GM18508 (cell line): Measurements from ENCODE around the gene ANKRD40.
"Not testable (repeated sequence)": the region's sequence is repeated elsewhere in the genome, so short reads cannot be mapped to it uniquely, and the experiment has no call there.

Source experiments
- ATAC-seq: cut with Tn5 transposase; IDR thresholded peaks from one replicate; pipeline ENCODE4 v1.9.1; 2021; ENCODE audit warnings: moderate number of reproducible peaks; ENCODE audit not compliant: insufficient read depth, unreplicated experiment

ANKRD40 gene, protein sequence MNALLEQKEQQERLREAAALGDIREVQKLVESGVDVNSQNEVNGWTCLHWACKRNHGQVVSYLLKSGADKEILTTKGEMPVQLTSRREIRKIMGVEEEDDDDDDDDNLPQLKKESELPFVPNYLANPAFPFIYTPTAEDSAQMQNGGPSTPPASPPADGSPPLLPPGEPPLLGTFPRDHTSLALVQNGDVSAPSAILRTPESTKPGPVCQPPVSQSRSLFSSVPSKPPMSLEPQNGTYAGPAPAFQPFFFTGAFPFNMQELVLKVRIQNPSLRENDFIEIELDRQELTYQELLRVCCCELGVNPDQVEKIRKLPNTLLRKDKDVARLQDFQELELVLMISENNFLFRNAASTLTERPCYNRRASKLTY

DNA sequence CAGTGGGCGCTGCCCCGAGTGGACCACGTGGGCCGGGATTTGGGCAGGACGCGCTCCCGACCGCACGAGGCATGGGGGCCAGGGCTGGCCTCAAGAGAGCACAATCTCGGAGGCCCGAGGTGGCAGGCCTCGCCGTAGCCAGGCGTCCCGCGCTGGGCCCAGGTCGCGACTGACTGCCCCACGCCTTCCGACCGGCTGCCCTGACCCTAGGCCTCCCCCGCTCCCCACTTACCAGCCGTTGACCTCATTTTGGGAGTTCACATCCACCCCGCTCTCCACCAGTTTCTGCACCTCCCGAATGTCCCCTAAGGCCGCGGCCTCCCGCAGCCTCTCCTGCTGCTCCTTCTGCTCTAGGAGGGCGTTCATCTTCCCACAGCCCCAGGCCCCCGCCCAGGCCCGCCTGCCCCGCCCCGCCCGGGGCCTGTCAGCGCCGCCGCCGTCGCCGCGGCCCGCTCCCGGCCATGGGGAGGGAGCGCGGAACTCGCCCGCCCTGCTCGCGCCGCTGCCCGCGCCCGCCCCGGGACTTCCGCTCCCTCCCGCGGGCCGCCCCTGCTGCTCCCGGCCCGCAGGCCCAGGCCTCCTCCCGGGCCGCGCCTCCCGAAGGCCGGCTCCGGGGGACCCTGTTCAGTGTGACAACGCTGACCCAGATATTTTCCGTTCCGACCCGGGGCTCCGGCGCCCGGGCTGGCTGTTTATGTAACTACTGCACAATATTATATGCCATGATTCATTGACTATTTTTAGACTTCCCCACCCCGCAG lies at the start of gene ANKRD40:
Gene ANKRD40 (minus strand): TSS at position 626 of the 761 bp plus-strand sequence. CDS start 260 bp downstream, at position 366.
- peak; percentile 44 for ATAC-seq

DNA sequence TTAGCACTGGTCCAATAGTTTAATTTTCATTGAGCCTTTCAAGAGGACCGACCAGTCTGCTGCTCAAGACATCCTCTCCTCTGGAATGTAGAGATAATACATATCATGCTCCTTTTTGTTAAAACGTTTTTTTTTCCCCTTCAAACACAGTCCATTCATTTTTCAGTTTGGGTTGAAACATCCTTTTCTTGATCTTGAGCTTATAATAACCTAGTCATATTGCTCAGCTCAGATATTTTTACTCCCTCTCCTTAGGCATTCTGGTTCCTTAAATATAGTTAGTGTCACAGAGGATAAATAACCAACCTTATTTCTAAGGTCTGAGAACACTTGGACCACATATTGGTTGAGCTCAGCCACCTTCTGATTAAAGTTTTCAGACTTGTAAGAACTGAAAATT lies 46.8 kb upstream of the ANKRD40 start:
- ATAC-seq: no peak

DNA sequence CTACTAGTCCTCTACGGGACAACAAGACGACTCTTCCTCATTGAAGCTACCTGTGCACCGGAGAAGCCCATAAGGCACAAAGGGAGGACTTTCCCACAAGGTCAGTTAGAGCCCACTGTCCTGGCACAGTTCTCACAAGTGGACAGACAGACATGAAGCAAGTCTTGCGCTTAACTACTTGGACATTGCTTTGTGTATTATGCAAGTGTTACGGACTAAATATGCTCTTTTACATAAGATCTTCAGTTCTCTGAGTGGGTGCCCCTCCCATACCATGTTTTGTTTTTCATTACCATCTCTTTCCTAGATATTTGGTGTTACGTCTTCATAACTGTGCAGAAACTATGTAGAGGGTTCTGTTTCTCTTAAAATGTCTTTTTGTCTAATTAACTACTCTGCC lies 41.5 kb upstream of the ANKRD40 start:
- ATAC-seq: no peak

DNA sequence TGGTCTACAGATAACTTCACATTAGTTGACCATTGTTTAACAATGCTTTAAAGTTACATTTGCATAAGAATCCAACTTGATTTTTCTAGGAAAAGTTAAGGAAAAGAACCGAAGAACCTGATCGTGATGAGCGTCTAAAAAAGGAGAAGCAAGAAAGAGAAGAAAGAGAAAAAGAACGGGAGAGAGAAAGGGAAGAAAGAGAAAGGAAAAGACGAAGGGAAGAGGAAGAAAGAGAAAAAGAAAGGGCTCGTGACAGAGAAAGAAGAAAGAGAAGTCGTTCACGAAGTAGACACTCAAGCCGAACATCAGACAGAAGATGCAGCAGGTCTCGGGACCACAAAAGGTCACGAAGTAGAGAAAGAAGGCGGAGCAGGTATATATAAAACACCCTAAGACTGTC lies 37.9 kb upstream of the ANKRD40 start:
- no peak for ATAC-seq

DNA sequence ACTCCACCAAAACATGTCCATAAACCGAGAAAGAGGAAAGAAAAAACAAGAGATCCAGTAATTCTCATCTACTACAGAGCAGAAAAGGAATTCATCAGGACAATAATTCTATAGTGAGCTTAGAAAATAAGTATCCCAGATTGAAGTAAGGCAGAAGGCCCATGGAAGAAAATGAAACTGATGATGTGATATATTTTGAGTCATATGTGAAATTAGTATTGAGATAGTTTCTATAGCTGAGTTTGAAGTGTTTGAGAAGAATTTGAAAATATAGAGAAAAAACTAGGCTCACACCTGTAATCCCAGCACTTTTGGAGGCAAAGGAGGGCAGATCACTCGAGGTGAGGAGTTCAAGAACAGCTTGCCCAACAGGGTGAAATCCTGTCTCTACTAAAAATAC lies 31.4 kb upstream of the ANKRD40 start:
- no peak for ATAC-seq

DNA sequence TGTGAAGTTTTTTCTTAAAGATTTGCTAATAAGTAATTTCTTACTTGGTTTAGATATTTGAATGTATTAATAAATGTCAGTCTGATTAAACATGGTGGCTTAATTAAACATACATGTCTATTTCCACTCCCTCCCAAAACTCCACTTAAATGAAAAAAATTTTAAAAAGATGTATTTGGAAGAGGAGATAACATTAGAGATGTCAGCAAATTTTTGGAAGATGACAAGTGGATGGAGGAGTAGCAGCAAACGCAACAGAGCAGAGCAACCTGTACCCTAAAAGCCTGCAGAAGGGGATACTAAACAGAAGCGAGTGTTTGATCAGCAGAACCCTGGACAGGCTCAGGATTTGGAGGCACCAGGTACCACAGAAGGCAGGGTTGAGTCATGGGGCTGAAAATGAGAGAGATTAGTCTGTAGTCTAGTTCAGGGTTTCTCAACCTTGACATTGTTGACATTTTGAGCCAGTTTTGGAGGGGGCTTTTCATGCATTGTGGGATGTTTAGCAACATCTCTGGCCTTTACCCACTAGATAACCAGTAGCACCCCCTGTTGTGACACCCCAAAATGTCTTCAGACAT lies 29.5 kb upstream of the ANKRD40 start:
- no peak for ATAC-seq

DNA sequence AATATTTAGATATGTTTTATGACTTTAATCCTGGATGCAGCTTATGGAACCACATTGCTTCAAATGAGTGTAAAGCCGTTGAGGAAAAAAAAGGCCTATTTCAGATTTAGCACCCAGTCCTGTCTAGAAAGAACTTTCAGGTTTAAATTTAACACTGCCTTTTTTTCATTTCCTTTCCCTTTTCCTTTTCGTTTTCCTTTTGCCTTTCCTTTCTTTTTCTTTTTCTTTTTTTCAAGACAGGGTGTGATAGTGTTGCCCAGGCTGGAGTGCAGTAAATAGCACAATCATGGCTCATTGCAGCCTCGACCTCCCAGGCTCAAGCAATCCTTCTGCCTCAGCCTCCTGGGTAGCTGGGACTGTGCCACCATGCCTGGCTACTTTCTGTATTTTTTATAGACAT lies 27.6 kb upstream of the ANKRD40 start:
- ATAC-seq: no peak

DNA sequence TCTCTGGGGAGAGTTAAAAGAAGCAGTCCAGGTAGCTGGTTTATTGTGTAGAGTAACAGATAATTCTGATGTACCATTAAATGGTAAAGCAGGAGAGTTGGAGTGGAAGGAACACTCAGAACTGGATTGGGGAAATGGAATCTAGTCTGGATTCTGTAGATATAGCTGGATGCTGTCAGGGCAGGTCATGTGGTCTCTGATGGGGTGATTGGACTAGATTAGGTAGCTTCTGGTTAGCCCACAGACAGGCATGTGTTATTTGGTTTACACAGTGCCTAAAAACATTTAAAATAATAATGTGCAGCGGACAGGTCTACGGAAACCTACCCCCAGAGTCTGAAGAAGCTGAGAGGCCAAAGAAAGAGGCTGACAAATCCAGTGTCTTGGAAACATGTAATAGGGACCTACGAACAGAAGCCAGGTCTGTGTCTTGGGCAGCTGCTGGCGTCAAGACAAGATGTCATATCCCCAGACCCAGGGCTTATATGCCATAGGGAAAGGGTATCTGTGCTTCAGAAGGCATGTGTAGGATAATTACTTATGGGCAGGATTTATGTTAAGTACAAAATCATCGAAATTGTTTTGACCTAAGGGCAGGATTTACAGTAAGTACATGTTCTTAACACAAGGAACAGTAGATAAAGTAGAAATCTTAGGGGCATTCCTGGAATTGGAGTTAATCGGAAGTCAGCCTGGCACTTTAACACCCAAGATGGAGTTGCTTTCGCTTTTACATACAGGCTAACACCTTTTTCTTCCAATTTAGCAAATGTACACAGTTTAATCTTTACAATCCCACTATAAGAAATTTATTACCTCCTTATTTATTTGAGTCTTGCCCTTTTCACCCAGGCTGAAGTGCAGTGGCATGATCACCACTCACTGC lies 24.1 kb upstream of the ANKRD40 start:
- no peak for ATAC-seq

DNA sequence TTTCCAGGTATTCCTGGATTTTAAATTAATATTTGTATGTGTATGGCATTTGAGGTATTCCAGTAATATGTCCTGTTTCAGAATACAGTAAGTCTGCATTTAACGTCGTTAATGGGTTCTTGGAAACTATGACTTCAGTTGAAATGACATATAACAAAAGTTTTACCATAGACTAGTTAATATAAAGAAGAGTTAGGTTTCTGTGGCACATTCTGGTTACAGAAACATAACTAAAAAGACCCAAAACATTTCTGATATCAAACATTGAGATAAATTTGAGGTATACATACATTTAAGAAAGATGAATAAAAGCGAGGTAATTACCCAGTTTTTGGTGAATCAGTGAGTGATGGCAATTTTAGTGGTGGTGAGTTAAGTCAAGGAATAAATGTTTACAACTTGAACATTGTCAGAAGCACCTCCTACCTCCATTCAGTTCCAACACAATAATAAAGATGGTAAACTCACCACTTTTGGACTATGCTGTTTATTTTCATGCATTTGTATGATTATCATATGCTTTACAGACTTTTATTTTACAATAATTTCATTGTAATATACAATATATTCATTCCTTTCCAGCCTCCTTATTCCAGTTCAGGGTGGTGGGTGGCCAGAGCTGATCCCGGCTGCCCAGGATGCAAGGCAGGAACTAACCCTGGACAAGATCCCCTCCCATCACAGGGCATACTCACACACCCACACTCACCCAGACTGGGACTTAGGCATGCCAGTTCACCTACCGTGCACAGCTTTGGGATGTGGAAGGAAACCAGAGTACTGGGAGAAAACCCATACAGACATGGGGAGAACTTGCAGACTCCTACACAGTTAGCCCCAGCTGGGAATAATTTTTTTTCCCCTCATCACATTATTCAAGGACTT lies 21.4 kb upstream of the ANKRD40 start:
- no peak for ATAC-seq

DNA sequence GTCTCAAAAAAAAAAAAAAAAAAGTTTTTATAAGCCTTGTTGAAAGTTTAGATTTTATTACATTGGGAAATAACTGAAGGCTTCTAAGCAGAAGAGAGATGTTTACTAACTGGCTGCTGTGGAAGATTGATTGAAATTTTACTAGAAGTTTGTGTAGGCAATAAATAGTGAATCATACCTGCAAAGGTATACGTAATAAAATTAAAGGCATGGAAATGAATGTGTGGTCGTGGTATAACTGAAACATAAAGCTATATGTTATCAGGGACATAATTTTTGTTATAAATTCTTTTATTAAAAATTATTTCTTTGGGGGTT lies 20.4 kb upstream of the ANKRD40 start:
- ATAC-seq: no peak

DNA sequence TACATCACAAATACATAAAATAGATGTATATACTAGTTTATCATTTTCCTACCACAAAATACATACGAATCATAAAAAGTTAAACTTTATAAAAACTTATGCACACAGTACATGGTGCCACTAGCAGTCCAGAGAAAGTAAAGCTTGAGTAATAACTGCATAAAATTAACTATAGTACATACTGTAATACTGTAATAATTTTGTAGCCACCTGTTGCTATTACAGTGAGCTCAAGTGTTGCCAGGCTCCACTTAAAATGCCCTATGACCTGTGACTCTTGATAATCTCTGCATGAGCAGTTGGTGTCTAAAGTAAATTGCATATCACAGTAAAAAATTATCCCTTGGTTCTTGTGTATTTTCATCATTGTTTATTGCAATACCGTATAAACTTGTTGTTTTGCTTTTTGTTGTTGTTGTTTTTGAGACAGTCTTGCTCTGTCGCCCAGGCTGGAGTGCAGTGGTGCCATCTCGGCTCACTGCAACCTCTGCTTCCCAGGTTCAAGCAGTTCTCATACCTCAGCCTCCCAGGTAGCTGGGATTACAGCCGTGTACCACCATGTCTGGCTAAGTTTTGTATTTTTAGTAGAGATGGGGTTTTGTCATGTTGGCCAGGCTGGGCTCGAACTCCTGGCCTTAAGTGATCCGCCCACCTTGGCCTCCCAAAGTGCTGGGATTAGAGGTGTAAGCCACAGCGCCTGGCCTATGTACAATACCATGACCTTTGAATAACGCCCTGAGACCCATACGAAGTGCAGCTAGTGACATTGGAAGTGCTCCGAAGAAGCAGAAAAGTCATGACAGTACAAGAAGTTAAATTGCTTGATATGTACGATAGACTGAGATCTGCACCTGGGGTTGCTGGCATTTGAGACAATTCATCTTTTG lies 18.3 kb upstream of the ANKRD40 start:
- ATAC-seq: no peak

DNA sequence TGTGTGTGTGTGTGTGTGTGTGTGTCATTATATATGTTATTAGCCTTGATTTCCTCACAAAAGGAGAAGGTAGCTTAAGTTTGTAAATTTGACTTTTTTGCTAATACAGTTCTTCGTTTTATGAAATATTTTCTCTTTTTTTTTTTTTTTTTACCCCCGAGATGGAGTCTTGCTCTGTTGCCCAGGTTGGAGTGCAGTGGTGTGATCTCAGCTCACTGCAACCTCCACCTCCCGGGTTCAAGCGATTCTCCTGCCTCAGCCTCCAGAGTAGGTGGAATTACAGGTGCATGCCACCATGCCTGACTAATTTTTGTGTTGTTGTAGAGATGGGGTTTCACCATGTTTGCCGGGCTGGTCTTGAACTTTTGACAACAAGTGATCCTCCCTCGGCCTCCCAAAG lies 16.9 kb upstream of the ANKRD40 start:
- ATAC-seq: not testable (repeated sequence)

DNA sequence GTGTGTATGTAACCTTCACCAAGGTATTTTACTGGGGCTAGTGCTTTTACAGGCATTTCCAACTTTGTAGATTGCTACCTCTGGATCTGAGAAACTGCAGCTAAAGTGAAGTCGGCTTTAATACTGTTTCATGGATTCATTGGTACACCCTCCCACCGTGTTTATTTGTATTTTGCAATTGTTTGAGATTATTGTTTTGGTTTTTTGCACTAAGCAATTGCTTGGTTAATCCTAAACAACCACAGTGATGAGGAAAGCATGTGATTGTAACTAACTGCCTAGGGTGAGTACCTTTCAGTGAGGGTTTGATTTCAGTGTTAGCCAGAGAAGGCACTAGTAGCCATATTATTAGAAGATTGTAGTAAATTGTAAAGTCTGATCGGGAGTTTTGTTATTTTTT lies 15.0 kb upstream of the ANKRD40 start:
- no peak for ATAC-seq

DNA sequence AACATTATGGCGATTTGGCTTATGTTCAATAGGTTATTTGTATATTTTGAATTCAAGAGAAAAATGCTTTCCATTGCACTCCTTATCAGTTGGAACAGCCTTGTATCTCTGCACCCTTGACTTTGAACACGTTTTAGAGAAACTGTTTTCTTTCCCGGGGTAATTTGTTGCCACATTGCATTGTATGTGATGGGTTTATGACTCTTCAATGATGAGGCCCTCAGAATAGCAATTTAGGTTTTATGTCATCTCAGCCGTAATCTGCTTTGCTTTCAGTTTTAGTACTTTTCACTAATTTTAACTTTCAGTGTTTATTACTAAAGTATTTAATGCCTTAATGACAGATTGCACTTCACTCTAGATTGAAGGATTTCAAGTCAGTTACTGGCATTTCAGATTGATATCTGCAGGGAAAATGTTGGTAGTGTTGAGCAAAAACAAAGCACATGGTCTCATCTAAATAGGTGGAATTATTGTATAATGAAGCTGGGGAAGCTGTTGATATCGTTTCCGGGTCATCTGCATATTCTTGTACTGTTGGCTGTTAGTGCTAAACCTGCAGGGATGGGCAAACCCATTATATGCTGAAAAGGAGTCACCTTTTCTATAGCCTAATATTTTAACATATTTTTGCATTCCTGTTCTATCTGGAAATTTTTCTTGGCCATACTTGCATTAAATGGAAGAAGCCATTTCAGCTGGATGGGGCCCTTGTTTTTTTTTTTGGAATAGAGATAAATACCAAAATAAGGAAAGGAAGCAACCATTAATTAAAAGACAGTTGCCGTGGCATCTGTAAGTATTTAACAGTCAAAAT lies 13.7 kb upstream of the ANKRD40 start:
- no peak for ATAC-seq

DNA sequence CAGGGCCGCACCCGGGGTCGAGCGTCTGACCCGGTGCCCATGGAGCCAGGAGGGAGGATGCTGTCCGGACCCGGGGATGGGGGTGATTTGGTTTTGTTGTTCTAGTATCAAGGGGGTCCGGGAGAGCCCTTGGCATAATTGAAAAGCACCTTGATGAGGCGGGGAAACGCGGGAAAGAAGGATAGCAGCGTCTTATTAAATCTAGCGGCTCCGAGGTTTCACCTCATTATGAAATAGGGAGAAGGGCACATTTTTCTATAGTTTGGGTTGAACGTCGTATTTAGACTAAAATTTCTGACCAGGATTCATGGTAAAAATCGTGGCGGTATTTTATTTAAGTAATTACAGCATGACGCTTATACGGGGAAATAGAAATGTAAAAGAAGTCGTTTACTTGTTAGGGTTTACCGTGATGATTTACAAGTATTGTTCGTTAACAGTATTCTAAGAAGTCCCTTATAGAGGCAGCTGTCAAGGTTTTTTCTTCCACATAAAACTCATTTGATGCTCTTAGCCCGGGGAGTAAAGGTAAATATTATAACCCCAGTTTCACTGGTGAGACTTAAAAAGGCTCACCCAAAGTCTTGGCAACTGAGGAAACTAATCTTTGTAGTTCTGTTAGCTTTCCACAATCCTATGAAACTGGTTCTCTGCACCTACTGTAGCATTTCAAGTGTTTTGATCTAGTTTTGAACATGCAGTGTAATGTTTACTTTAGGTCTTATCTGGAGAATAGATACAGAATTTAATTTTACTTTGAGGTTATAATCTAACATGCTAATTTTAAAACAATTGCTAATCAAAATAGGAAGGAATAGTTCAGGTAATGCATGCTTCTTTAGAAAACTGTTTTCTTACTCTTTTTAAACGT lies 12.4 kb upstream of the ANKRD40 start:
- no peak for ATAC-seq

DNA sequence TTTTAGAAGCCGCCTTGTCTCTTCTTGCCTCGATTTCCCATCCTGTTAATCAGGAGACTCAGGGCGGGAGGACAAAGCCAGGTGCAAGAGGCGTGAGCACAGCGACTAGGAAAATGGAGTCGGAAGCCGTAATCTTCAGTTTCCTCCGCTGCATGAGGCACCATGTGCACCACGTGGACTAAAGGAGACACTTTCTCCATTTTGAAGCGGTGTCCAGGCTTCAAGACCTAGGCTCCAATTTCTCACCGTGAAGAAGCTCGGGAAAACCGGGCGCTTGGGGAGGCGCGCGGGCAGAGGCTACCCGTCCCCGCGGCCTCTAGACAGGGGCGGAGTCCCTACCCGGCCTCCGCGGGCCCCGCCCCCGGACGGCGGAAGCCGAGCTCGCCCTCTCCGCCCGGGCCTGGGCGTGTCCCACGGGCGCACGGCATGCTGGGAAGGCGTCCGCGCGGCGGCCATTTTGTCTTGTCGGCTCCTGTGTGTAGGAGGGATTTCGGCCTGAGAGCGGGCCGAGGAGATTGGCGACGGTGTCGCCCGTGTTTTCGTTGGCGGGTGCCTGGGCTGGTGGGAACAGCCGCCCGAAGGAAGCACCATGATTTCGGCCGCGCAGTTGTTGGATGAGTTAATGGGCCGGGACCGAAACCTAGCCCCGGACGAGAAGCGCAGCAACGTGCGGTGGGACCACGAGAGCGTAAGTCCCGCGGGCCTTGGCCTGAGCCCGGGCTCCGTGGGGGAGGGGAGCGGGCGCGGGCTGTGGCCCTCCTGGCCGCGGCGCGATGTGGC lies 11.6 kb upstream of the ANKRD40 start, which contains the start of gene LUC7L3:
Gene LUC7L3 (plus strand): TSS at position 460 of the 780 bp plus-strand sequence. CDS start 130 bp downstream, at position 590.
- peak; percentile 70 for ATAC-seq
